ENCODE measurements around the gene FBXO22. TPM values are rescaled to one million over a fixed set of nuclear protein-coding genes. Genes with fewer than 3 reads are reported as not detected.

The FBXO22 gene
- total and polyA plus RNA-seq, 10 of the 15 experiments (the other 5 are each of a cell fraction or from before 2014, with no cell fraction given) = 15.2 to 110 (median 42.8) TPM

DNA sequence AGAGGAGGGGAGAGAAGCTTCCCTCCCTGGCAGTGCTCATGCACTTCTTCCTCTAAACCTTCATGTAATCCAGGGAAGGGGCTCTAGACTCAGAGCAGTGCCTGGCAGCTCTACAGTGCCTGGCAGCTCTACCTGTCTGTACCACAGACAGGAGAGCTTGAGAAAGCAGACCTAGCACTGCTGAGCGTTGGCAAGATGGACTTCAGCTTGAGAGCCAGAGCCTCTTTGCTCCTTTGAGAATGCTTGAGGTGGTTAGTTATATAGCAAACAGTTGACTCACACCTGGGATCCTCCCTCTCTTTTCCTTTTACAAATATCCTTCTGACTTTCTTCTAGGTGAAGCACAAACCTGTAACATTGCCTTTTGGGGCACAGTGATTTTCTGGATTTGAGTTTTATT is 20.9 kb downstream of the FBXO22 start:
- SMC1A ChIA-PET (ENCODE audit: uncharacterized antibody, unreplicated experiment) = interaction anchor here (0.7 to 2.4 kb wide), 5 partner anchors 10 to 134 kb away, joined by 3 to 7 read pairs (median 3); no protein-coding TSS in a partner anchor
- Histone ChIP-seq H4K20me1 (ENCODE audit: control insufficient read depth, insufficient read depth) (no peaks in the 10 kb centered on the region), H2AFZ (ENCODE audit: control insufficient read depth, low read depth, low read length) (no peak overlapping the region), H3K4me1 (ENCODE audit: control insufficient read depth, insufficient read depth, low read length) (peaks cover 7% of the 10 kb centered on the region), H3K4me3 (no peak overlapping the region), H3K79me2 (ENCODE audit: control insufficient read depth, insufficient read depth, low read length) (peaks cover 9% of the 10 kb centered on the region), H3K36me3 (ENCODE audit: control insufficient read depth in 2 of 2, insufficient read depth in 2 of 2, low read length in 1 of 2) (peaks cover 9% of the 10 kb centered on the region in 2 experiments; a peak in 3 of 4 replicates), H3K4me2 (ENCODE audit: control insufficient read depth, insufficient read depth) (no peak overlapping the region), H3K9me3 (replicated peaks; ENCODE audit: control insufficient read depth, insufficient read depth, low read length) (no peaks in the 10 kb centered on the region), H3K27ac (ENCODE audit: control insufficient read depth, insufficient read depth) (no peak overlapping the region), H3K9ac (ENCODE audit: control insufficient read depth, insufficient read depth, low read length) (no peak overlapping the region), H3K27me3 (replicated peaks in 1 of 2; ENCODE audit: control insufficient read depth in 2 of 2, insufficient read depth in 2 of 2, low read length in 1 of 2) (no peaks in the 10 kb centered on the region)
- intact Hi-C loops (cut with micrococcal nuclease; ENCODE audit: unreplicated experiment) (no loop called here), in situ Hi-C loops (cut with MboI) (no loop called here)
- FAIRE-seq (no peak), ATAC-seq (no peak), DNase-seq (ENCODE audit: low read depth, low spot score) (no peak)
- CTCF ChIA-PET = interaction anchor here (0.8 to 1.9 kb wide), 4 partner anchors 16 to 134 kb away, joined by 3 to 8 read pairs (median 6); no protein-coding TSS in a partner anchor
- BruUV-seq (replicated peaks) = no TSS peak
- no peak for TF ChIP-seq POLR2AphosphoS2 (IDR thresholded peaks at IDR 0.05; ENCODE audit: low read depth, low read length)
- no peak for TF ChIP-seq CUX1 (IDR thresholded peaks at IDR 0.05; ENCODE audit: insufficient replicate concordance, low read depth, low read length)
- TF ChIP-seq BMI1 (IDR thresholded peaks at IDR 0.05; ENCODE audit: borderline replicate concordance) = no peak
- TF ChIP-seq GABPA (IDR thresholded peaks at IDR 0.05; ENCODE audit: low read depth) = no peak
- no peak for TF ChIP-seq SREBF1 (IDR thresholded peaks at IDR 0.05; ENCODE audit: low read length)
- no peak for TF ChIP-seq EED (IDR thresholded peaks at IDR 0.05; ENCODE audit: low read depth)
- TF ChIP-seq MEF2B (IDR thresholded peaks at IDR 0.05; ENCODE audit: partially characterized antibody, poor library complexity, severe bottlenecking) = no peak
- no peak for TF ChIP-seq ZNF24 (IDR thresholded peaks at IDR 0.05)
- TF ChIP-seq, protein P1, sequence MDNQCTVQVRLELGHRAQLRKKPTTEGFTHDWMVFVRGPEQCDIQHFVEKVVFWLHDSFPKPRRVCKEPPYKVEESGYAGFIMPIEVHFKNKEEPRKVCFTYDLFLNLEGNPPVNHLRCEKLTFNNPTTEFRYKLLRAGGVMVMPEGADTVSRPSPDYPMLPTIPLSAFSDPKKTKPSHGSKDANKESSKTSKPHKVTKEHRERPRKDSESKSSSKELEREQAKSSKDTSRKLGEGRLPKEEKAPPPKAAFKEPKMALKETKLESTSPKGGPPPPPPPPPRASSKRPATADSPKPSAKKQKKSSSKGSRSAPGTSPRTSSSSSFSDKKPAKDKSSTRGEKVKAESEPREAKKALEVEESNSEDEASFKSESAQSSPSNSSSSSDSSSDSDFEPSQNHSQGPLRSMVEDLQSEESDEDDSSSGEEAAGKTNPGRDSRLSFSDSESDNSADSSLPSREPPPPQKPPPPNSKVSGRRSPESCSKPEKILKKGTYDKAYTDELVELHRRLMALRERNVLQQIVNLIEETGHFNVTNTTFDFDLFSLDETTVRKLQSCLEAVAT (IDR thresholded peaks at IDR 0.05) = no peak
- TF ChIP-seq RELB (IDR thresholded peaks at IDR 0.05; ENCODE audit: low read depth) = no peak
- RAD21 ChIA-PET (ENCODE audit: unreplicated experiment) = interaction anchor here (1.4 kb wide), 1 partner anchor 215 kb away, joined by 4 read pairs; no protein-coding TSS in a partner anchor
- POLR2A ChIA-PET = no interaction called here
- 100% methylated on average over 1 of the region's 1 CpG for WGBS (ENCODE audit: insufficient coverage, insufficient replicate concordance, low lambda C conversion rate, missing lambda C conversion rate)
